OCI-LY7 (cell line): ENCODE data around the gene NAV1.

ENCODE experiments used
- CTCF ChIP-seq: fragments of 200-600 bp; sonication (generic); conservative IDR thresholded peaks from 2 replicates; pipeline ENCODE4 v1.5.1; 2014; ENCODE audit warnings: mild to moderate bottlenecking, antibody characterized with exemption, low read length, moderate library complexity, mixed read lengths
- EZH2phosphoT487 ChIP-seq: fragments of 200-600 bp; sonication (generic); IDR thresholded peaks from 2 replicates; pipeline ENCODE4 v1.6.1; 2018; ENCODE audit warnings: low read depth, borderline replicate concordance, mild to moderate bottlenecking, mixed run types, antibody characterized with exemption, low read length, moderate library complexity, mixed read lengths

- TF ChIP-seq CTCF: no peak
- TF ChIP-seq EZH2phosphoT487: no peak
Measured at GRCh38 chr1:201553496-201554189, 14.7 kb downstream of the NAV1 start.
